Ishikawa (cell line): ENCODE data around the gene ACADSB.

Source experiments
- CEBPB ChIP-seq: IDR thresholded peaks from 2 replicates; pipeline ENCODE4 v1.6.1; 2012
- CREB1 ChIP-seq: IDR thresholded peaks from 2 replicates; pipeline ENCODE4 v1.6.1; 2012; ENCODE audit warnings: low read depth
- EP300 ChIP-seq: IDR thresholded peaks from 2 replicates; pipeline ENCODE4 v1.6.1; 2012; ENCODE audit warnings: borderline replicate concordance
- TEAD4 ChIP-seq: IDR thresholded peaks from 2 replicates; pipeline ENCODE4 v1.6.1; 2012
- YY1 ChIP-seq: IDR thresholded peaks from 2 replicates; pipeline ENCODE4 v1.6.1; 2012; ENCODE audit warnings: low read depth
- TF ChIP-seq, protein P1 (sequence below): IDR thresholded peaks from 2 replicates; pipeline ENCODE4 v1.6.1; 2012
- TF ChIP-seq, protein P2 (sequence below): IDR thresholded peaks from 2 replicates; pipeline ENCODE4 v1.6.1; 2012; ENCODE audit warnings: low read depth, mild to moderate bottlenecking

GRCh38 chr10:122988501-122988900, 20.3 kb upstream of the ACADSB start:
- no peak for TF ChIP-seq CREB1
- no peak for TF ChIP-seq CEBPB
- TF ChIP-seq YY1: no peak
- TF ChIP-seq, protein P1, sequence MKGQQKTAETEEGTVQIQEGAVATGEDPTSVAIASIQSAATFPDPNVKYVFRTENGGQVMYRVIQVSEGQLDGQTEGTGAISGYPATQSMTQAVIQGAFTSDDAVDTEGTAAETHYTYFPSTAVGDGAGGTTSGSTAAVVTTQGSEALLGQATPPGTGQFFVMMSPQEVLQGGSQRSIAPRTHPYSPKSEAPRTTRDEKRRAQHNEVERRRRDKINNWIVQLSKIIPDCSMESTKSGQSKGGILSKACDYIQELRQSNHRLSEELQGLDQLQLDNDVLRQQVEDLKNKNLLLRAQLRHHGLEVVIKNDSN: no peak
- TF ChIP-seq, protein P2, sequence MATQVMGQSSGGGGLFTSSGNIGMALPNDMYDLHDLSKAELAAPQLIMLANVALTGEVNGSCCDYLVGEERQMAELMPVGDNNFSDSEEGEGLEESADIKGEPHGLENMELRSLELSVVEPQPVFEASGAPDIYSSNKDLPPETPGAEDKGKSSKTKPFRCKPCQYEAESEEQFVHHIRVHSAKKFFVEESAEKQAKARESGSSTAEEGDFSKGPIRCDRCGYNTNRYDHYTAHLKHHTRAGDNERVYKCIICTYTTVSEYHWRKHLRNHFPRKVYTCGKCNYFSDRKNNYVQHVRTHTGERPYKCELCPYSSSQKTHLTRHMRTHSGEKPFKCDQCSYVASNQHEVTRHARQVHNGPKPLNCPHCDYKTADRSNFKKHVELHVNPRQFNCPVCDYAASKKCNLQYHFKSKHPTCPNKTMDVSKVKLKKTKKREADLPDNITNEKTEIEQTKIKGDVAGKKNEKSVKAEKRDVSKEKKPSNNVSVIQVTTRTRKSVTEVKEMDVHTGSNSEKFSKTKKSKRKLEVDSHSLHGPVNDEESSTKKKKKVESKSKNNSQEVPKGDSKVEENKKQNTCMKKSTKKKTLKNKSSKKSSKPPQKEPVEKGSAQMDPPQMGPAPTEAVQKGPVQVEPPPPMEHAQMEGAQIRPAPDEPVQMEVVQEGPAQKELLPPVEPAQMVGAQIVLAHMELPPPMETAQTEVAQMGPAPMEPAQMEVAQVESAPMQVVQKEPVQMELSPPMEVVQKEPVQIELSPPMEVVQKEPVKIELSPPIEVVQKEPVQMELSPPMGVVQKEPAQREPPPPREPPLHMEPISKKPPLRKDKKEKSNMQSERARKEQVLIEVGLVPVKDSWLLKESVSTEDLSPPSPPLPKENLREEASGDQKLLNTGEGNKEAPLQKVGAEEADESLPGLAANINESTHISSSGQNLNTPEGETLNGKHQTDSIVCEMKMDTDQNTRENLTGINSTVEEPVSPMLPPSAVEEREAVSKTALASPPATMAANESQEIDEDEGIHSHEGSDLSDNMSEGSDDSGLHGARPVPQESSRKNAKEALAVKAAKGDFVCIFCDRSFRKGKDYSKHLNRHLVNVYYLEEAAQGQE: no peak
- TF ChIP-seq EP300: no peak
- TF ChIP-seq TEAD4: no peak
